NOMO-1 (cell line): ENCODE results near the gene INF2.
"Not testable (repeated sequence)": the region's sequence is repeated elsewhere in the genome, so short reads cannot be mapped to it uniquely, and the experiment has no call there.

Source experiments
- DNase-seq, 2 experiments: peaks; one replicate each; lab custom pipeline; 2025; ENCODE audit not compliant: unreplicated experiment in 2 of 2; lab: John Stamatoyannopoulos, UW

The INF2 gene

DNA sequence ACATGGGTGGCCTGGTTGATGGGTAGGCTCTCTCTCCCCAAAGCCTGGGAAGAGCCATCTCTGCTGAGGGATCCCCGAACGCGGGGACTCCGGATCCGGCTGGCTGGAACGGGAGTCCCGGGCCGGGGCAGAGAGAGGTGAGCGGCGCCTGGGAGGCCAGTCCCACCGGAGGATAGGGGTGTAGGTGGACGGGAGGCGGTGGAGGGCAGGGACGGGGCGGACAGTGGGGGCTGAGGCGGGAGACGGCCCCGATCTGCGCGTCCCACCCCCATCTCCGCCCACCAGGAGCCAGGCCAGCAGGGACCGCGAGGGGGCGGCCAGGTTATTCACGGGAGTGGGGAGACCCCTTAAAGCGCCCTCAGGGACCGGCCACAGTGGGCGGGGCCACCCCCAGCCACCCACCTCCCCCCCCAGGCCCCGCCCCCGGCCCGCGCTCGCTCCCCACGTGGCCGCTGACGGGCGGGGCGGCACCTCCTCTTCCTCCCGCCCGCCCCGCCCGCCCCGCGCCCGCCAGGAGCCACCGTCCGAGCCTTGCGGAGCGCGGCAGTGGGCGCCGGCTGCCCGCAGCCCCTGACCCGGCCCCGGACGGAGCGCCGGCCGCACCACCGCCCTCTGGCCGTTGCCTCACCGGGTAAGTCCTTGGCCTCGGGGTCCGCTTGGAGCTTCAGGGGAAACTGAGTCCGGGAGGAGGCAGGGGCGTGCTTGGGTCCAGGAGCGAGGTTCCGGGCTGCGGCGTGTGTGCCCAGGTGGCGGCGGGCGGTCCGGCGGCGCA is at the start of gene INF2:
INF2 (plus strand) TSS at position 510 of the 772 bp plus-strand sequence. CDS start 11,748 bp downstream, outside the sequence.
- DNase-seq, result peak; percentile 14 to 55

- DNase-seq, result peak; percentile 28 to 29
Measured at GRCh38 chr14:104639885-104640548, 49.4 kb upstream of the INF2 start.

- no peak for DNase-seq
Measured at GRCh38 chr14:104640681-104641080, 48.7 kb upstream of the INF2 start.

DNA sequence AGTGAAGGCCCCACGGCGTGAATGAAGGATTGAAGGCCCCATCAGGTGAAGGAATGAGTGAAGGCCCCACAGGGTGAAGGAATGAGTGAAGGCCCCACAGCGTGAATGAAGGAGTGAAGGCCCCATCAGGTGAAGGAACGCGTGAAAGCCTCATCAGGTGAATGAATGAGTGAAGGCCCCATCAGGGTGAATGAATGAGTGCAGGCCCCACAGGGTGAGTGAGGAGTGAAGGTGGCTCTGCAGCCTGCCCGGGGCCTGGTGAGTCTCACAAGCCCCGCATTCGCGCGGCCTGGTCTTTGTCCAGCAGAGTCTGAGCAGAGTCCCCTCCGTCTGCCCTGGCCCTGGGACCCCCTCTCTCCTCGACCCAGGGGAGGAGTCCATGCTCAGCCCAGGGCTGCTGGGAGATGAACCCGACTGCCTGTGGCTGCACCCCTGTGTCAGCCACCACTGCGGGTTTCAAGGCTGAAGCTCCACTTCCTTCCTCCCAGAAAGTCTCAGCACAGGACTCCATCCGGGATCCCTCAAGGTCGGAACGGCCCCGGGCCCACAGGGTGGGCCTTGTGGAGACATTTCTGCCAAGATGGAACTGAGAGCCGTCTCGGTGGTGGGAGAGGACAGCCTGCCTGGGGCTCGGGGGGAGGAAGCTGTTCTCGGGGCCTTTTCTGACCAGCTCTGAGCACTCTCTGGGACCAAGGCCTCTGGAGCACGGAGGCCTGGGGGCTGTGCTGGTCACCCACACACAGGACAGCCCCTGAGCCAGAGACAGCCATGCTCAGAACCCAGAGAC is 47.5 kb upstream of the INF2 start:
- no peak for DNase-seq

GRCh38 chr14:104642540-104642868 is 46.9 kb upstream of the INF2 start:
- no peak for DNase-seq

GRCh38 chr14:104643306-104643705 is 46.1 kb upstream of the INF2 start:
- DNase-seq, result no peak

- no peak for DNase-seq
Measured at GRCh38 chr14:104644091-104644635, 45.3 kb upstream of the INF2 start.

DNA sequence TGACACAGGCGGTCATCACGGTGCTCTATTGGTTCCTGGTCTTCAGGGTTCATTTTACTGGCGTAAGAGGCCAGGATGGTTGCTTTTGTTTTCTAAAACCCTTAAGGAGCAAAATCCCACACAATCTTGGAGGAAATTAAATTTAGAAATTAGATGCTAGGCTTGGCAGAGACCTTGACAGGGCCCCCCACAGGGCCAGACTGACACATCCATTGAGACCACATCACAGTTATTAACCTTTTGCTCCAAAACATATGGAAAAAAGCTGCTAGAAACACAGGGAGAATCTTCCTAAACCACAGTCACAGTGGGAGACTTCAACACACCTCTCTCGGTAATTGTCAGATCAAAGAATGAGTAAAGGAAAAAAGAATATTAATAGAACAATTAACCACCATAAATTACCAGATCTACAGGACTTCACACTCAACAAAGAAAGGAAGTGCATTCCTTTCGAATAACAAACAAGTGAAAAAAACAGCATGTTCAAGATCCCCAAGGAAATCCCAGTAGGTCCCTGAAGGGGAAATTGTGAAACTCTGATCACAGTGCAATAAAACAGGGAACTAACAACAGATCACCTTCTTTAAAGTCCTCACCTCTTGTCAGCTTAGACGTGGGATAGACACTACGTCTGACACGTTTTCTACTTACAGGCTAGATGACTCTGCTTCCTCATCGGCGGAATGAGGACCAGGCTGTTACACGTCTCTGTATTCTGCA is 44.6 kb upstream of the INF2 start:
- no peak for DNase-seq

GRCh38 chr14:104647467-104648043 is 41.9 kb upstream of the INF2 start:
- DNase-seq, result peak; percentile 59 to 83

DNA sequence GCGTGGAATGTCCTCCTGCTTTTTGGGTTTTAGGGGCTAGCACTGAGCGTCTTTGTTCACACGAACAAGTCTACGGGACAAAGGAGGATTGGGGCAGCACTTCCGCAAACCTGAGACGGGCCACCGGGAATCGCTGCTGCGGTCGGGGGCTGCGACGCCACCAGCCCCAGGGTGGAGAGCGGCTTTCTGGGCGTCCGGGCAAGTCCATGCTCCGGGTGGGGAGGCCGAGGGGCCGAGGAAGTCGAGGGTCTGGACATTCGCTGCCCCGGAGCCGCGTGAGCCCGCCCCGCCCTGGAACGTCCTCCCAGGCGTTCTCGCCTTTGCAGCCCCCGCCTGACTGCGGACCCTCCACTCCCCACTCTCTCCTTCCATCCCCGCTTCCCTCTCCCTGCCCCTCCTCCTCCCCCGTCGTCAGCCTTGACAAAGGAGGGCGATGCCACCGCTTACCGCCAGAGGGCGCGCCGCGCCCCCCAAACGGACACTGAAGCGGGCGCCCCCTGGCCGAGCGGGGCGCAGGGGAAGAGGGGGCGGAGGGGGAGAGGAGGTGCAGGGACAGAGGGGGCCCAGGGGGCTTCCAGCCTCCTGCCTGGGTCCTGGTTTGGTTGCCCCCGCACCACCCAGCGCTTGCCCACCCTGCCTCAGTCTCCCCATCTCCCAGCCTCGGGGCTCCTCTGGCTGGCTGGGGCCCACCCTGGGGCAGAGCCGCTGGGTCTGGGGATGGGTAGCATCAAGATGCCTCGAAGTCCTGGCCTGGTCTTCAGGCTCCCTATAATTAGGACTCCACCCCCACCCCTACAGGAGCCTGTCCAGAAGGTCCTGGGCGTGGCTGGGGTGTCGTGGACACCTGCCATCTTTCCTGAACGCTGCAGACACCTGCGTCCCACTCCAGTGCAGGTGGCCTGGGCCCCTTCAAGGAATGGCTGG is 39.1 kb upstream of the INF2 start:
- DNase-seq, result peak; percentile 21 to 30

GRCh38 chr14:104650981-104651875 is 38.2 kb upstream of the INF2 start:
- no peak for DNase-seq

- DNase-seq, result no peak
Measured at GRCh38 chr14:104651876-104652260, 37.5 kb upstream of the INF2 start.

DNA sequence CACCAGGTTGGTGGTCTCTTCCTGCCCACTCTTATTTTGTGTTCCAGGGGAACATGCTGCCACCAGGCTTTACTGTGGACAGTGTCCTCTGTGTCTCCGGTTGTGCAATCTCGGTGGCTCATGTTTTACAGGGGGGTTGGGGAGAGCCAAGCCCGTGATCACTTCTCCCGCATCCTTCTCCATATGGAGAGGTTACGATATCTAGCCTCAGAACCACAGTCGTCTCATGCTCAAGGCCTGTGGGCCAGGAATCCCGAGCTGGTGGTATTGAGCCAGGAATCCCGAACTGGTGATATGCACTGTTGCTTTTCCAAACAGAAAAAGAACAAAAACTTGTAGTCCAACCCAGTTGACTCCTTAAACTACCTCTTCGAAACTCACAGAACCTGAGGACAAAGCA is 37.0 kb upstream of the INF2 start:
- DNase-seq, result no peak

- DNase-seq, result not testable (repeated sequence)
Measured at GRCh38 chr14:104653130-104653920, 36.1 kb upstream of the INF2 start.

DNA sequence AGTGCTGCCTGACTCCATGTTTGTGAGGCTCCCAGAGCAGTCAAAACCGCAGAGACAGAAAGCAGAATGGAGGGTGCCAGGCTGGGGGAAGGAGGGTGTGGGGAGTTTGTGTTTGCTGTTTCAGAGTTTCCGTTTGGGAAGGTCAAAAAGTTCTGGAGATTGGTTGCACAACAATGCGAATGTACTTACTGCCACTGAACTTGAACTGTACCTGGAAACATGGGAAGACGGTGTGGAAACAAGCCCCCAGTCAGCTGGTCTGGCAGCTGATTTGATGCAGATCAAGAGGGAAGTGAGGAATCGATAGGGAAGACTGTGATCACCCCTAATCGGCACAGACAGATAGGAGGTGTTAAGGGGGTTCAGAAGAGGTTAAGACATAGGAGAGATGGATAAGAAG is 35.3 kb upstream of the INF2 start:
- DNase-seq, result no peak

- no peak for DNase-seq
Measured at GRCh38 chr14:104655128-104655848, 34.1 kb upstream of the INF2 start.
